Activated CD4-positive, alpha-beta memory T cell treated with anti-CD3 and anti-CD28 coated beads for 36 hours (primary cell): Measurements from ENCODE around the gene PYM1. TPM values are rescaled to one million over a fixed set of nuclear protein-coding genes. Genes with fewer than 3 reads are reported as not detected.
"Not testable (repeated sequence)": the region's sequence is repeated elsewhere in the genome, so short reads cannot be mapped to it uniquely, and the experiment has no call there.

ENCODE experiments used
- CTCF ChIA-PET: fragments of 350-600 bp; sonication (Branson Sonifier 250); formaldehyde crosslinking; loops from one replicate; lab custom pipeline; 2021; ENCODE audit warnings: antibody characterized with exemption, inconsistent platforms; lab: Charles Lee
- POLR2A ChIA-PET: fragments of 350-600 bp; sonication (Branson Sonifier 250); formaldehyde crosslinking; loops from one replicate; lab custom pipeline; 2021; ENCODE audit warnings: antibody characterized with exemption; lab: Charles Lee
- DNase-seq: peaks from one replicate; pipeline ENCODE4 v3.0.0-alpha.2; 2020
- H3K27ac Mint-ChIP-seq: one replicate; pipeline ENCODE4 v1.8.0; 2021; ENCODE audit warnings: mixed read lengths
- H3K27me3 Mint-ChIP-seq: one replicate; pipeline ENCODE4 v1.8.0; 2021; ENCODE audit warnings: mixed read lengths
- H3K36me3 Mint-ChIP-seq: one replicate; pipeline ENCODE4 v1.8.0; 2021; ENCODE audit warnings: mixed read lengths
- H3K4me1 Mint-ChIP-seq: one replicate; pipeline ENCODE4 v1.8.0; 2021; ENCODE audit warnings: low read depth, mixed read lengths
- H3K4me3 Mint-ChIP-seq: one replicate; pipeline ENCODE4 v1.8.0; 2021; ENCODE audit warnings: mild to moderate bottlenecking, mixed read lengths
- H3K9me3 Mint-ChIP-seq: one replicate; pipeline ENCODE4 v1.8.0; 2021; ENCODE audit warnings: mixed read lengths
- intact Hi-C: fragments of 100-400 bp; cut with micrococcal nuclease; formaldehyde crosslinking; loops from one replicate; pipeline ENCODE4 v1.15.1; 2023
- total RNA-seq, 2 experiments: library from RNA; stranded (reverse); gene quantifications; one replicate each; pipeline ENCODE4 v1.2.3, GENCODE V29; 2021

PYM1 gene
- total RNA-seq, 2 experiments from 2014 or later = 31.6 to 33.0 TPM

DNA sequence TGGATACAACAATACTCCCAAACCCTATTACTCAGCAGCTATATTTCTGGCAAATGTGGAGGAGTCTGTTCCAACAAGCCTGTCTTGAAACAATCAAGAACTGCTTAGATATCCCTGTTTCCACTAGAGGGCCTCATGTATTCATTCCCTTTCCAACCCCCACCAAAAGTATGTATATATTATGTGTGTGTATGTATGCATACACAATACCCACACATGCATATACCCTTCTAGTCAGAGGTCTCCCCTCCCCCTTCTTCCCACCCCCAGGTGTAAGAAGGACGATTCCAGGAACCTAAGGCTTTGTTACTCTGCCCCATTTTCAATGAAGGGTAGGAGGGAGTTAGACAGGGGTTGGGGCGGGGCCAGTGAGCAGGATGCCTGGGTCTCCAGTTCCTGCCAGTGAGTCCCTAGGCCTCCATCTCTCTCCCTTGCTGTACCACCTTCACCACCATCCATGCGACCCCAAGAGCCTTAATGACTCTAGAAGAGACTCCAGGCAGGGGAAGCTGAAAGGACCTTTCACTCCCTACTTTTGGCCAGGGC, 3.1 kb upstream of the PYM1 start, which contains the start of gene DGKA:
DGKA (plus strand) TSS at position 392 of the 546 bp plus-strand sequence. CDS start 5,342 bp downstream, outside the sequence.
- Mint-ChIP-seq H3K4me1 (peaks cover 45% of the 10 kb centered on the region), H3K4me3 (peak within 1 kb of the TSS; percentile 96), H3K36me3 (peaks cover 53% of the 10 kb centered on the region), H3K27me3 (no peaks in the 10 kb centered on the region), H3K9me3 (no peaks in the 10 kb centered on the region), H3K27ac (peak within 1 kb of the TSS; percentile 98)
- intact Hi-C loops = loop anchor here (1.0 to 10.0 kb wide), 9 partner anchors 9 to 754 kb away; partner anchors contain the start of genes MYL6B, PA2G4, PTGES3 and RPL41
- DNase-seq = peak; percentile 92
- POLR2A ChIA-PET = interaction anchor here (0.7 to 1.3 kb wide), 8 partner anchors 9 to 192 kb away, joined by 3 to 9 read pairs (median 4); partner anchors contain the start of genes ORMDL2 and SARNP
- CTCF ChIA-PET = interaction anchor here (0.6 to 10.8 kb wide), 14 partner anchors 9 to 197 kb away, joined by 3 to 130 read pairs (median 3); partner anchors contain the start of genes DNAJC14, GDF11, ORMDL2 and RAB5B

DNA sequence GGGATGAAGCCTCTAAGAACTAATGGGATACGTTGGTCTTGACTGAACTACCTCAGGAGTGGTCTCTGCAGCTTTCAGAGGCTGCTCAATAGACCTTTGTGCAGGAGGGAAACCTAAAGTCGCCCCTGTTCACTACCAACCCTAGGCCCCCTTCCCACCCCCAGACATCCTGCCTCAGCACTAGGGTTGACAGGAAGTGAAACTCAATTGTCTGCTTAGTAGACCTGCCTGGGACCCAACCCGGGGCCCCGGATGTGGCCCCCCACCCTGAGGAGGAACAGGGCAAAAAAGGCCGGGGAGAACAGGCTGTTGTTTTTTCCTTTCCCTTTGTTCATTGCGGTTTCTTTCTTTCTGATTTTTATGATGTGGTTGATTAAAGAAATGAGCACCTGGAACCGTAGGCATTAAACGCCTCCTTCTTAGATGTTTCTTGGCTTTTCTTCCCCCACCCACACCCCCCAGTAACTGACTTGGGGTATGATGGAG, 1.7 kb upstream of the PYM1 start:
- Mint-ChIP-seq H3K27ac (peak overlapping the region; percentile 98), H3K36me3 (peaks cover 45% of the 10 kb centered on the region), H3K4me1 (peaks cover 42% of the 10 kb centered on the region), H3K4me3 (peak overlapping the region; percentile 96), H3K9me3 (no peaks in the 10 kb centered on the region), H3K27me3 (no peaks in the 10 kb centered on the region)
- ChIA-PET POLR2A (interaction anchor here (1.2 to 3.7 kb wide), 4 partner anchors 10 to 200 kb away, joined by 7 to 20 read pairs (median 10); partner anchors contain the start of genes CD63, ORMDL2 and SARNP), CTCF (interaction anchor here (1.2 to 9.8 kb wide), 4 partner anchors 10 to 191 kb away, joined by 4 to 87 read pairs (median 20); partner anchors contain the start of genes ORMDL2 and SARNP)
- intact Hi-C loops = loop anchor here (1.0 kb wide), 1 partner anchor 112 kb away; the partner anchor contains the start of gene SARNP
- DNase-seq = peak; percentile 94

DNA sequence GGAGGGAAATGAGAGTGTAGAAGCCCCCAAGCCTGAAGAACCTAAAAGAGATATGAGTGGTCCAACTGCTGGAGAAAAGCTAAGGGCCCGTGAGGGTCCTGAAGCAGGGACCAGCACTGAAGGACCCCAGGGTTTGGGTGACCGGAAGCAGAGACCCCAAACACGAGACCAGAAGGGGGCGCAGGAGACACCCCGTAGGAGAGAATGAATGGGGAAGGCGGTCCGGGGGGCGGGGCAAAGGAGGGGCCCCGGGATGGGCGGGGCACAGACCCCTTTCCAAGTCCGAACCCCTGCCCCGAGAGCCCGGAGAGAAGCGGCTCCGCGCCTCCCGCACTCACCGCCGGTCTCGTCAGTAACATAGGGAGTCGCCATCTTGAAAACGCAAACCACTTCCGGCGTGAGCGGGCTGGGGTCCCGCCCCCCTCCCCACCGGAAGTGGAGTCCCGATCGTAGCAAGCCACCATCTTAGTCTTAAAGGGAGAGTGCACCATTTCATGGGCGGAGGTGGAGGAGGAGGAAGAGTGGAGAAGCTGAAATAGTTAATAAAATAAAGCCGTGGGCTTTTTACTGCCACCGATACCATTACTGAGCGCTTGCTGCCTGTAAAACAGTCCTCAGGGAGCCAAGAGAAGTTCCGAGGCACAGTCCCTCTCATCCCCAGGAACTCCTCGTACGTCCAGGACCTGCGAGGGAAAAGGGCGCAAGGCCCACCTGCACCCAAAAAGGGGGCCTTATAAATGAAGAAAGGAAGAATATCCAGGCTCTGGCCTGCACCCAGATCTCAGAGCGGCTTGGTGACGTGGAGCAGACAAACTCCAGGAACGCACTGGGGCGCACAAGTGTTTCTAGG, 731 bp downstream of the PYM1 start:
- Mint-ChIP-seq H3K36me3 (peaks cover 32% of the 10 kb centered on the region), H3K4me3 (peak overlapping the region; percentile 96)
- POLR2A ChIA-PET = interaction anchor here (0.9 to 4.3 kb wide), 10 partner anchors 9 to 197 kb away, joined by 3 to 27 read pairs (median 7); partner anchors contain the start of genes CD63, DNAJC14, ORMDL2 and RAB5B

DNA sequence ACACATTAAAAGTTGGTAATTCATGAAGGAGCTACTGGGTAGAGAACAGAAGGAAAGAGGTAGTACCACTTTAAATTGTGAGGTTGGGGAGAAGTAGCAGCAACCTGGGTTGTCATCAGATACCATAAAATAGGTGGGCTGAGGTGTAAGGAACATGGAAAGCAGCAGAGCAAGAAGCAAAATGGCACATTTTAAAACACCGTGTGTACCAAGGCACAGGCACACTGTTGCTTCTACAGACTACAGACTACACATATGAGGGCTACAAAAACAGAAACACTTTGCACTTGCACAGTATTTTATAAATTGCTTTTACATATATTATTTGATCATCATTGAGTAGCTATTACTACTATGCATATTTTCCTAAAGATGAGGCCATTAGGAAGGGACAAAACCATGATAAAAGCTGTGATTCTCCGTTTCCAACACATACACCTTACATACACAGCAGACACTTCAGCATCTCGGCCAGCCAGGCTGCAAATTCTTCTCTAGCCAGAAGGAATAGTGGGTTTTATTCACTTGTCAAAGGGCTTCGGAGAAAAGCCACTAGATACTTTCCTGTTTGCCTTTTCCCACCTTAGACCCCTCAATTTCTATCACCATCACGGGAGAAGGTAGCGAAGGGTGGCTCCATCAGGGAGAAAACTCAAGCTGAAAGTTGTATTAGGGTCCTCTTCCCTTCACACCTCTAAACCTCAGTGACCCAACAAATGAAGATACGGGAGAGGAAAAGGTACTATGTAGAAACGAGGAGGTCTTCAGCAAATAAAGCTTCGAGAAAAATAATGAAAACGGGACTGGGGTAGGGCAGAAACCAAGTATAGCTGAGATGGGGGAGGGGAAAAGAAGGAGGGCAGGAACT, 1.6 kb downstream of the PYM1 start:
- peak; percentile 22 for DNase-seq
- Mint-ChIP-seq H3K36me3 (peaks cover 27% of the 10 kb centered on the region), H3K4me1 (peaks cover 50% of the 10 kb centered on the region), H3K27me3 (no peaks in the 10 kb centered on the region), H3K4me3 (peak overlapping the region; percentile 96), H3K27ac (peak overlapping the region; percentile 98), H3K9me3 (no peaks in the 10 kb centered on the region)
- ChIA-PET CTCF (interaction anchor here (0.6 to 9.8 kb wide), 18 partner anchors 10 to 202 kb away, joined by 3 to 87 read pairs (median 4); partner anchors contain the start of genes DNAJC14, ESYT1, MMP19 and ORMDL2), POLR2A (interaction anchor here (0.6 to 4.3 kb wide), 10 partner anchors 10 to 763 kb away, joined by 3 to 27 read pairs (median 5); partner anchors contain the start of genes DNAJC14, ORMDL2 and SARNP)
- intact Hi-C loops = no loop called here

More for the DNA sequence above, 731 bp downstream of the PYM1 start:
- intact Hi-C loops = loop anchor here (1.0 kb wide), 1 partner anchor 98 kb away; the partner anchor contains the start of gene DNAJC14
- H3K27ac Mint-ChIP-seq = peak overlapping the region; percentile 98
- CTCF ChIA-PET = interaction anchor here (0.6 to 9.8 kb wide), 16 partner anchors 9 to 201 kb away, joined by 3 to 87 read pairs (median 4); partner anchors contain the start of genes DNAJC14, ESYT1, MMP19 and ORMDL2
- H3K4me1 Mint-ChIP-seq = peaks cover 43% of the 10 kb centered on the region
- peak; percentile 96 for DNase-seq
- no peaks in the 10 kb centered on the region for H3K9me3 Mint-ChIP-seq
- H3K27me3 Mint-ChIP-seq = no peaks in the 10 kb centered on the region

DNA sequence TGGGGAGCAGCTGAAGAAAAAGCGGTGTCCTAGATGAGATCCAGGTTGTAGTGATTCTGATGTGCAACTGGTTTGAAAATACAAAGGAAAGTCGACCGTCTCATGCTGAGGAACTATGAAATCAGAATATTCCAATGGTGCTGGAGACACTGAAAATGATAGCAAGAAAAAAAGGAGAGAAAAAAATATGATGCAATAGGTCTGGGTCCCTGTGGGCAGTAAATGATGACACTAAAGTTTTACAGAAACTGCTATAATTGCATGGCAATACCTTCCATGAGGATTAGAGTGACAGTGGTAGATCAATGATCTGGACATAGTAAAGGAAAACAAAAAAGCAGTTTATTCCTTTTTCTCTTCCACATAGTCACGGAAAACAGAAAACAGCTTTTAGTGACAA, 2.3 kb downstream of the PYM1 start:
- intact Hi-C loops = no loop called here
- POLR2A ChIA-PET = interaction anchor here (0.8 to 4.3 kb wide), 9 partner anchors 8 to 195 kb away, joined by 3 to 27 read pairs (median 4); partner anchors contain the start of genes DNAJC14, ORMDL2 and SARNP
- Mint-ChIP-seq H3K27ac (peak overlapping the region; percentile 98), H3K36me3 (peaks cover 27% of the 10 kb centered on the region), H3K4me1 (peaks cover 49% of the 10 kb centered on the region), H3K4me3 (peak overlapping the region; percentile 96), H3K9me3 (no peaks in the 10 kb centered on the region), H3K27me3 (no peaks in the 10 kb centered on the region)
- no peak for DNase-seq
- CTCF ChIA-PET = interaction anchor here (1.4 to 9.8 kb wide), 9 partner anchors 10 to 187 kb away, joined by 4 to 87 read pairs (median 17); partner anchors contain the start of genes DNAJC14, ORMDL2, PA2G4 and SARNP

DNA sequence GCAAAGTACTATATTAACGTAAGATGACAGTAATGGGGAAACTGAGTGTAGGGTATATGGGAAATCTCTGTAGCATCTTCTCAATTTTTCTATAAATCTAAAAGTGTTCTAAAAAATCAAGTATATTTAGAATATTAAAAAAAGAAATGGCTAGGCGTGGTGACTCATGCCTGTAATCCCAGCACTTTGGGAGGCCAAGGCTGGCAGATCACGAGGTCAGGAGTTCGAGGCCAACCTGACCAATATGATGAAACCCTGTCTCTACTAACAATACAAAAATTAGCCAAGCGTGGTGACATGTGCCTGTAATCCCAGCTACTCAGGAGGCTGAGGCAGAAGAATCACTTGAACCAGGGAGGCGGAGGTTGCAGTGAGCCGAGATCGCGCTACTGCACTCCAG, 4.0 kb downstream of the PYM1 start:
- peak; percentile 20 for DNase-seq
- H3K9me3 Mint-ChIP-seq, POLR2A ChIA-PET, H3K27me3 Mint-ChIP-seq, intact Hi-C loops, H3K4me3 Mint-ChIP-seq: not testable (repeated sequence)
- H3K4me1 Mint-ChIP-seq = peaks cover 36% of the 10 kb centered on the region
- peaks cover 27% of the 10 kb centered on the region for H3K36me3 Mint-ChIP-seq
- CTCF ChIA-PET = interaction anchor here (9.8 kb wide), 1 partner anchor 16 kb away, joined by 87 read pairs; no protein-coding TSS in a partner anchor
- H3K27ac Mint-ChIP-seq = peak overlapping the region; percentile 70

DNA sequence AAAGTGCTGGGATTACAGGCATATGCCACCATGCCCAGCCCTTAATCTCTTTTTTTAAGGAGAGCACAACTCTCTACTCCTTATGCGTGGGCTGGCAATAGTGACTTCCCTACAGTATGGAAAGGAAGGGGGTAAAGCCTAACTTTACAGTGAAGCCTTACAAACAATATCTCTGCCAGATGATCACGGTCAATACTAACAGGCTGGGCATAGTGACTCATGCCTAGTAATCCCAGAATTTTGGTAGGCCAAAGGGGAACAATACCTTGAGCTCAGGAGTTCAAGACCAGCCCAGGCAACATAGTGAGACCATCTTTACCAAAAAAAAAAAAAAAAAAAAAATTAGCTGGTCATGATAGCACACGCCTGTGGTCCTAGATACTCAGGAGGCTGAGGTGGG, 5.6 kb downstream of the PYM1 start:
- Mint-ChIP-seq H3K27me3 (no peaks in the 10 kb centered on the region), H3K36me3 (peaks cover 21% of the 10 kb centered on the region), H3K27ac (no peak overlapping the region), H3K9me3 (no peaks in the 10 kb centered on the region), H3K4me3 (no peak overlapping the region), H3K4me1 (peaks cover 39% of the 10 kb centered on the region)
- DNase-seq = no peak
- POLR2A ChIA-PET = no interaction called here
- CTCF ChIA-PET = no interaction called here
- intact Hi-C loops = no loop called here

DNA sequence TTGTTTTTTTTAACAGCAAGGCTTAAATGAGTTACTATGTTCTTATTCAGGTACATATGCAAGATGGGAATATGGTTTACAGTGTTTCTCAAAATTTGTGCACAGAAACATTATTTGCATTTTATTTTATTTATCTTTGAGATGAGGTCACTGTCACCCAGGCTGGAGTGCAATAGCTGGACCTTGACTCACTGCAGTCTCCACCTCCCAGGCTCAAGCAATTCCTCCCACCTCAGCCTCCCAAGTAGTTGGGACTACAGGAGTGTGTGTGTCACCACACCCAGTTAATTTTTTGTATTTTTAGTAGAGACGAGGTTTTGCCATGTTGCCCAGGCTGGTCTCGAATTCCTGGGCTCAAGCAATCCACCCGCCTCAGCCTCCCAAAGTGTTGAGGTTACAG, 8.7 kb downstream of the PYM1 start:
- H3K27ac Mint-ChIP-seq, H3K27me3 Mint-ChIP-seq, H3K9me3 Mint-ChIP-seq, intact Hi-C loops, H3K4me3 Mint-ChIP-seq, DNase-seq: not testable (repeated sequence)
- H3K36me3 Mint-ChIP-seq = peaks cover 18% of the 10 kb centered on the region
- H3K4me1 Mint-ChIP-seq = peaks cover 45% of the 10 kb centered on the region
- ChIA-PET CTCF (interaction anchor here (1.8 kb wide), 1 partner anchor 21 kb away, joined by 7 read pairs; no protein-coding TSS in a partner anchor), POLR2A (interaction anchor here (0.7 kb wide), 1 partner anchor 103 kb away, joined by 3 read pairs; no protein-coding TSS in a partner anchor)

DNA sequence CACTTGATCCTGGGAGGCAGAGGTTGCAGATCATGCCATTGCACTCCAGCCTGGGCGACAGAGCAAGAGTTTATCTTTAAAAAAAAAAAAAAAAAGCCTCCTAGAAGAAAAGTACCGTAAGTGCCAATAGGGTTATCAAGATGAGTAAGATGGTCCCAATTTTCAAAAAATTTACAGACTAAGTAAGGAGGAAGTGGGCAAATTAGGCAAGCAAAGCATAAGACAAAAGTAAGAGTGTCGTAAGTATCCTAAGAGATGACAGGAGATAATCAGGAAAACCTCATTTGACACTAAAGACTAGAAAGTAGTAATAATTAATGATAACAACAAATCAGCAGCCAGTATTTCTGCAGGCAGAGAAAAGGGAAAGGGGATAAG, 12.2 kb downstream of the PYM1 start:
- peak overlapping the region; percentile 8 for H3K27ac Mint-ChIP-seq
- DNase-seq = no peak
- H3K27me3 Mint-ChIP-seq = no peaks in the 10 kb centered on the region
- intact Hi-C loops = loop anchor here (2.0 kb wide), 1 partner anchor 17 kb away; no protein-coding TSS in a partner anchor
- no peak overlapping the region for H3K4me3 Mint-ChIP-seq
- H3K4me1 Mint-ChIP-seq = peaks cover 37% of the 10 kb centered on the region
- ChIA-PET POLR2A (no interaction called here), CTCF (interaction anchor here (0.7 to 5.5 kb wide), 3 partner anchors 10 to 177 kb away, joined by 3 to 32 read pairs (median 3); no protein-coding TSS in a partner anchor)
- H3K9me3 Mint-ChIP-seq = no peaks in the 10 kb centered on the region
- H3K36me3 Mint-ChIP-seq = peaks cover 17% of the 10 kb centered on the region

DNA sequence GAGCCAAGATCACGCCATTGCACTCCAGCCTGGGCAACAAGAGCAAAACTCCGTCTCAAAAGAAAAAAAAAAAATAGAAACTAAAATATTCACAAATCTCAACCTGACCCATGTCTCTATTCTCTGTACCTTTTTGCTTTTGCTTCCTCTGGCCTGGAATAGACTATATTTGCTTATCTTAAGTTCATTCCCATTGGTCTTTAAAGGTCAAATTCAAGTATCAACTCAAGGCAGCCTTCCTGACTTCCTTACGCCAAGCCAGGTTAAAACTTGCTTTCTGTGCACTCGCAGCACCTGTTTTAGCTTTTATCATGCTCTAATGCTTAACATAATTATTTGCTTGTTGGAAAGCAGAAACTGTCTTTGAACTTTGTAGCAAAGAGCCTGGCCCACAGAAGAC, 14.8 kb downstream of the PYM1 start:
- Mint-ChIP-seq H3K4me1 (peaks cover 43% of the 10 kb centered on the region), H3K36me3 (peaks cover 17% of the 10 kb centered on the region), H3K27ac (no peak overlapping the region), H3K9me3 (no peaks in the 10 kb centered on the region), H3K27me3 (no peaks in the 10 kb centered on the region), H3K4me3 (no peak overlapping the region)
- intact Hi-C loops = no loop called here
- DNase-seq = no peak
- ChIA-PET CTCF (interaction anchor here (1.0 to 5.5 kb wide), 2 partner anchors 13 to 23 kb away, joined by 3 to 32 read pairs; no protein-coding TSS in a partner anchor), POLR2A (no interaction called here)
